ENCODE measurements around the gene SLC66A3.

The SLC66A3 gene

GRCh38 chr2:11154016-11154922, 998 bp upstream of the SLC66A3 start (continued):
- TF ChIP-seq PRDM10 (tag by site-specific recombination; IDR thresholded peaks at IDR 0.05) = peak; percentile 69; the same call in 1 of the 2 replicates
- TF ChIP-seq ZBTB11 (tag by site-specific recombination; conservative IDR thresholded peaks at IDR 0.05; ENCODE audit: low read depth) = no peak
- TF ChIP-seq PRDM1 (tag by site-specific recombination; IDR thresholded peaks at IDR 0.05) = no peak
- TF ChIP-seq GLI2 (tag by site-specific recombination; IDR thresholded peaks at IDR 0.05; ENCODE audit: borderline replicate concordance, low read depth) = no peak
- no peak for TF ChIP-seq ZNF169 (tag by site-specific recombination; IDR thresholded peaks at IDR 0.05)
- no peak for TF ChIP-seq ZNF571 (tag by site-specific recombination; IDR thresholded peaks at IDR 0.05)
- TF ChIP-seq ZFP37 (tag by site-specific recombination; IDR thresholded peaks at IDR 0.05) = no peak
- 0 out of 2 replicates have a peak, but pooled peaks have one; percentile 24 for TF ChIP-seq ZBTB48 (tag by site-specific recombination; IDR thresholded peaks at IDR 0.05)
- peak; percentile 67 for TF ChIP-seq SCRT2 (tag by site-specific recombination; IDR thresholded peaks at IDR 0.05)
- TF ChIP-seq ZNF560 (tag by site-specific recombination; IDR thresholded peaks at IDR 0.05; ENCODE audit: borderline replicate concordance) = no peak
- no peak for TF ChIP-seq GLI4 (tag by site-specific recombination; IDR thresholded peaks at IDR 0.05)
- no peak for TF ChIP-seq ZNF266 (tag by site-specific recombination; IDR thresholded peaks at IDR 0.05; ENCODE audit: low read depth)
- TF ChIP-seq ZNF362 (tag by site-specific recombination; IDR thresholded peaks at IDR 0.05) = no peak
- TF ChIP-seq ZNF530 (tag by site-specific recombination; IDR thresholded peaks at IDR 0.05; ENCODE audit: low read depth) = no peak
- no peak for TF ChIP-seq ZSCAN5A (tag by site-specific recombination; IDR thresholded peaks at IDR 0.05)
- TF ChIP-seq EGR2 (tag by site-specific recombination; IDR thresholded peaks at IDR 0.05; ENCODE audit: low read depth) = no peak
- no peak for TF ChIP-seq ZNF670 (tag by site-specific recombination; IDR thresholded peaks at IDR 0.05; ENCODE audit: low read depth)
- no peak for TF ChIP-seq BCL6B (tag by site-specific recombination; IDR thresholded peaks at IDR 0.05)
- peak; percentile 32 for TF ChIP-seq ZBTB20 (tag by site-specific recombination; IDR thresholded peaks at IDR 0.05)
- TF ChIP-seq ELK4 (IDR thresholded peaks at IDR 0.05; ENCODE audit: borderline replicate concordance, low read depth, low read length) = no peak
- 0 out of 2 replicates have a peak, but pooled peaks have one; percentile 8 for TF ChIP-seq IKZF3 (tag by site-specific recombination; IDR thresholded peaks at IDR 0.05)
- no peak for TF ChIP-seq ZSCAN18 (tag by site-specific recombination; IDR thresholded peaks at IDR 0.05)
- no peak for TF ChIP-seq ZNF24 (tag by site-specific recombination; IDR thresholded peaks at IDR 0.05)
- TF ChIP-seq ZNF133 (tag by site-specific recombination; IDR thresholded peaks at IDR 0.05) = no peak
- TF ChIP-seq ZNF292 (tag by site-specific recombination; IDR thresholded peaks at IDR 0.05; ENCODE audit: borderline replicate concordance, low read depth) = no peak
